Measurements from ENCODE around the gene LIN7B.
A peak's percentile ranks its signal among the peaks of the same experiment; 100 is the strongest.

LIN7B gene

GRCh38 chr19:49094505-49095482 lies 19.4 kb upstream of the LIN7B start:
- DNase-seq (ENCODE audit: insufficient read length, low spot score) (no peak), FAIRE-seq (no peak)
- TF ChIP-seq PAX5 (IDR thresholded peaks at IDR 0.05; ENCODE audit: insufficient read depth, low read length, severe bottlenecking) (no peak), POU2F2 (IDR thresholded peaks at IDR 0.05; ENCODE audit: low read depth, low read length) (no peak)

GRCh38 chr19:49097453-49098288 lies 16.5 kb upstream of the LIN7B start:
- FAIRE-seq (peak; percentile 85), DNase-seq (ENCODE audit: insufficient read length, low spot score) (peak; percentile 72)
- no peak for TF ChIP-seq SPI1 (IDR thresholded peaks at IDR 0.05; ENCODE audit: low read depth, low read length)
- no peak for TF ChIP-seq TAF1 (IDR thresholded peaks at IDR 0.05; ENCODE audit: low read depth, low read length)
- TF ChIP-seq POLR2AphosphoS5 (IDR thresholded peaks at IDR 0.05; ENCODE audit: low read depth, low read length), result peak; percentile 49; the same call in 1 of the 2 replicates
- TF ChIP-seq POU2F2 (IDR thresholded peaks at IDR 0.05; ENCODE audit: low read depth, low read length), result no peak
- TF ChIP-seq POLR2A (IDR thresholded peaks at IDR 0.05; ENCODE audit: low read depth, low read length), result no peak
- no peak for TF ChIP-seq PAX5 (IDR thresholded peaks at IDR 0.05; ENCODE audit: insufficient read depth, low read length, severe bottlenecking)

- FAIRE-seq, result peak; percentile 28
- TF ChIP-seq POU2F2 (IDR thresholded peaks at IDR 0.05; ENCODE audit: low read depth, low read length) (no peak), POLR2A (IDR thresholded peaks at IDR 0.05; ENCODE audit: low read depth, low read length) (peak; percentile 47; the same call in 1 of the 2 replicates), PAX5 (IDR thresholded peaks at IDR 0.05; ENCODE audit: insufficient read depth, low read length, severe bottlenecking) (no peak), POLR2AphosphoS5 (IDR thresholded peaks at IDR 0.05; ENCODE audit: low read depth, low read length) (0 out of 2 replicates have a peak, but pooled peaks have one; percentile 21), SPI1 (IDR thresholded peaks at IDR 0.05; ENCODE audit: low read depth, low read length) (no peak), TAF1 (IDR thresholded peaks at IDR 0.05; ENCODE audit: low read depth, low read length) (no peak)
- no peak for DNase-seq (ENCODE audit: insufficient read length, low spot score)
Measured at GRCh38 chr19:49098795-49099194, 15.4 kb upstream of the LIN7B start.

- DNase-seq (ENCODE audit: insufficient read length, low spot score) (no peak), FAIRE-seq (no peak)
- TF ChIP-seq PAX5 (IDR thresholded peaks at IDR 0.05; ENCODE audit: insufficient read depth, low read length, severe bottlenecking), result no peak
- TF ChIP-seq POU2F2 (IDR thresholded peaks at IDR 0.05; ENCODE audit: low read depth, low read length), result no peak
- TF ChIP-seq TAF1 (IDR thresholded peaks at IDR 0.05; ENCODE audit: low read depth, low read length), result no peak
- TF ChIP-seq POLR2A (IDR thresholded peaks at IDR 0.05; ENCODE audit: low read depth, low read length), result no peak
- no peak for TF ChIP-seq POLR2AphosphoS5 (IDR thresholded peaks at IDR 0.05; ENCODE audit: low read depth, low read length)
- TF ChIP-seq SPI1 (IDR thresholded peaks at IDR 0.05; ENCODE audit: low read depth, low read length), result no peak
Measured at GRCh38 chr19:49101160-49101559, 13.0 kb upstream of the LIN7B start.

GRCh38 chr19:49102303-49102702 lies 11.9 kb upstream of the LIN7B start:
- DNase-seq (ENCODE audit: insufficient read length, low spot score) (no peak), FAIRE-seq (no peak)
- TF ChIP-seq PAX5 (IDR thresholded peaks at IDR 0.05; ENCODE audit: insufficient read depth, low read length, severe bottlenecking) (no peak), TAF1 (IDR thresholded peaks at IDR 0.05; ENCODE audit: low read depth, low read length) (no peak), POLR2A (IDR thresholded peaks at IDR 0.05; ENCODE audit: low read depth, low read length) (no peak), POLR2AphosphoS5 (IDR thresholded peaks at IDR 0.05; ENCODE audit: low read depth, low read length) (no peak), POU2F2 (IDR thresholded peaks at IDR 0.05; ENCODE audit: low read depth, low read length) (no peak), SPI1 (IDR thresholded peaks at IDR 0.05; ENCODE audit: low read depth, low read length) (no peak)

- no peak for TF ChIP-seq POU2F2 (IDR thresholded peaks at IDR 0.05; ENCODE audit: low read depth, low read length)
- DNase-seq (ENCODE audit: insufficient read length, low spot score), result no peak
Measured at GRCh38 chr19:49103331-49104085, 10.7 kb upstream of the LIN7B start.

GRCh38 chr19:49104229-49104864 lies 9.8 kb upstream of the LIN7B start:
- DNase-seq (ENCODE audit: insufficient read length, low spot score) (no peak), FAIRE-seq (no peak)
- no peak for TF ChIP-seq POLR2A (IDR thresholded peaks at IDR 0.05; ENCODE audit: low read depth, low read length)
- no peak for TF ChIP-seq SPI1 (IDR thresholded peaks at IDR 0.05; ENCODE audit: low read depth, low read length)
- no peak for TF ChIP-seq PAX5 (IDR thresholded peaks at IDR 0.05; ENCODE audit: insufficient read depth, low read length, severe bottlenecking)
- TF ChIP-seq TAF1 (IDR thresholded peaks at IDR 0.05; ENCODE audit: low read depth, low read length), result no peak
- no peak for TF ChIP-seq POU2F2 (IDR thresholded peaks at IDR 0.05; ENCODE audit: low read depth, low read length)
- no peak for TF ChIP-seq POLR2AphosphoS5 (IDR thresholded peaks at IDR 0.05; ENCODE audit: low read depth, low read length)

More at GRCh38 chr19:49103331-49104085, 10.7 kb upstream of the LIN7B start:
- FAIRE-seq, result no peak

- DNase-seq (ENCODE audit: insufficient read length, low spot score) (no peak), FAIRE-seq (peak; percentile 89)
- TF ChIP-seq POU2F2 (IDR thresholded peaks at IDR 0.05; ENCODE audit: low read depth, low read length) (no peak), PAX5 (IDR thresholded peaks at IDR 0.05; ENCODE audit: insufficient read depth, low read length, severe bottlenecking) (no peak), TAF1 (IDR thresholded peaks at IDR 0.05; ENCODE audit: low read depth, low read length) (no peak), POLR2AphosphoS5 (IDR thresholded peaks at IDR 0.05; ENCODE audit: low read depth, low read length) (no peak), POLR2A (IDR thresholded peaks at IDR 0.05; ENCODE audit: low read depth, low read length) (no peak), SPI1 (IDR thresholded peaks at IDR 0.05; ENCODE audit: low read depth, low read length) (no peak)
Measured at GRCh38 chr19:49106648-49107135, 7.5 kb upstream of the LIN7B start.

All from GM12891 (cell line).